GM12873 (cell line): ENCODE data around the gene SCAMP2.

ENCODE experiments used
- TF ChIP-seq, protein P1 (sequence below): IDR thresholded peaks from 2 replicates; pipeline ENCODE4 v1.5.1; 2012; ENCODE audit warnings: low read depth, mild to moderate bottlenecking, moderate library complexity, low read length, control low read depth; ENCODE audit not compliant: insufficient read depth; ENCODE audit errors: missing control alignments

The SCAMP2 gene

DNA sequence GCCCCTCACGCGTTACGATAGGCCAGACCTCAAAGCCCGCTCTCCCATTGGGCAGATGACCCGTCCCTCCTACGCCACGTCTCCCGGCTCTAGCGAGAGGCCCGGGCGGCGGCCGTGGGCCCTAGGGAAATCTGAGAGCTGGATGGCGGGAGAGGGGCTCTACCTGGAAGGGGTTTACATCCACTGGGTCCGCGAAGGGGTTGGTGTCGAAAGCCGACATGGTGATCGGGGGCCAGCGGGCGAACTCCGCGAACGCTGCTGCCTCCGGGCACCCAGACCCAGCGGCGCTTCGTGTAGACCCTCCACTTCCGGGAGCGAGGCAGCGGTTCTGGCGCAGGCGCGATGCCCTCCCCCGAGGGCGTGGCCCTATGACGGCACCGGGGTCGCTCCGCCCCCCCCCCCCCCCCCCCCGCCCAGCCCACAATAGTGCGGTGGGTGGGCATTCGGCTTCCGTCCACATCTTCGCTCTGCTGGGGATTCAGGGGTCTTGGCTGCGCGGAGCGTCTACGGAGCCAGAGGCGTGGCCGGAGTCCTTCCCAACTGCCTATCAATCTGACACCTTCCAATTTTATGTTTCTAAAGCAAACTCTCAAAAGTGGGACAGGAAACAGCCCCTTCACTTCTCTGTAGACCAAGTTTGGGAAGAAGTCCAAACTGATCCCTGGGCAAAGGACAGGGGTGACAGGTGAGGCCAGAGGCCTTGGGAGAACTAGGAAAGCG lies at the start of gene SCAMP2:
SCAMP2 (minus strand) TSS at position 330 of the 720 bp plus-strand sequence; CDS start at position 220, 110 bp downstream.
- TF ChIP-seq, protein P1, sequence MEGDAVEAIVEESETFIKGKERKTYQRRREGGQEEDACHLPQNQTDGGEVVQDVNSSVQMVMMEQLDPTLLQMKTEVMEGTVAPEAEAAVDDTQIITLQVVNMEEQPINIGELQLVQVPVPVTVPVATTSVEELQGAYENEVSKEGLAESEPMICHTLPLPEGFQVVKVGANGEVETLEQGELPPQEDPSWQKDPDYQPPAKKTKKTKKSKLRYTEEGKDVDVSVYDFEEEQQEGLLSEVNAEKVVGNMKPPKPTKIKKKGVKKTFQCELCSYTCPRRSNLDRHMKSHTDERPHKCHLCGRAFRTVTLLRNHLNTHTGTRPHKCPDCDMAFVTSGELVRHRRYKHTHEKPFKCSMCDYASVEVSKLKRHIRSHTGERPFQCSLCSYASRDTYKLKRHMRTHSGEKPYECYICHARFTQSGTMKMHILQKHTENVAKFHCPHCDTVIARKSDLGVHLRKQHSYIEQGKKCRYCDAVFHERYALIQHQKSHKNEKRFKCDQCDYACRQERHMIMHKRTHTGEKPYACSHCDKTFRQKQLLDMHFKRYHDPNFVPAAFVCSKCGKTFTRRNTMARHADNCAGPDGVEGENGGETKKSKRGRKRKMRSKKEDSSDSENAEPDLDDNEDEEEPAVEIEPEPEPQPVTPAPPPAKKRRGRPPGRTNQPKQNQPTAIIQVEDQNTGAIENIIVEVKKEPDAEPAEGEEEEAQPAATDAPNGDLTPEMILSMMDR: no peak

GRCh38 chr15:74920456-74920855 lies 47.3 kb upstream of the SCAMP2 start:
- TF ChIP-seq, protein P1: no peak

GRCh38 chr15:74917676-74918075 lies 44.5 kb upstream of the SCAMP2 start:
- TF ChIP-seq, protein P1: no peak

DNA sequence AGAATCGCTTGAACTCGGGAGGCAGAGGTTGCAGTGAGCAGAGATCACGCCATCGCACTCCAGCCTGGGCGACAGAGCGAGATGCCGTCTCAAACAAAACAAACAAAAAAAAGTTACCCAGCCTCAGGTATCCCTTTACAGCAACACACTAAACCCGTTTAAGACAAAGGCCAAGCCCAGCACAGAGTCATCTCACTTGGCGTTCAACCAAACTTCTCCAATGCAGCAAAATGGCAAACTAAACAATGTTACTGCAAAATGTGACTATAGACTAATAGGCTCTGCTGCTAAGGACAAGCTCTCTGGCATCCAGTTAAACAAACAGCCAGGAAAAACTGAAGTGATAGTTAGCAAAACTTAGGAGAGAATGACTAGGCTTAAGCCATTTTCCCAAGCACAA lies 39.9 kb upstream of the SCAMP2 start:
- TF ChIP-seq, protein P1: no peak

DNA sequence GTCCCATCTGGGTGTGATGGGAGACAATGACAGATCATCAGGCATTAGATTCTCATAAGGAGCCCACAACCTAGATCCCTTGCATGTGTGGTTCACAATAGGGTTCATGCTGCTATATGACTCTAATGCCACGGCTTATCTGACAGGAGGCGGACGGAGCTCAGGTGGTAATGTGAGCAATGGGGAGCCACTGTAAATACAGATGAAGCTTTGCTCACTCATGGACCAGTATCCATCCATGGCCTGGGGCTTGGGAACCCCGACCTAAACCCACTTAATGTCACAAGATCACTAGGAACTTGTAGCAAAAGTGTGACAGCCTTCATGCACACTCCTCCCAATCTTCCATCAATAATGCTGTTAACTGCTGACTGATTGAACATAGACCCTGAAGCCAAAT lies 35.5 kb upstream of the SCAMP2 start:
- TF ChIP-seq, protein P1: no peak

DNA sequence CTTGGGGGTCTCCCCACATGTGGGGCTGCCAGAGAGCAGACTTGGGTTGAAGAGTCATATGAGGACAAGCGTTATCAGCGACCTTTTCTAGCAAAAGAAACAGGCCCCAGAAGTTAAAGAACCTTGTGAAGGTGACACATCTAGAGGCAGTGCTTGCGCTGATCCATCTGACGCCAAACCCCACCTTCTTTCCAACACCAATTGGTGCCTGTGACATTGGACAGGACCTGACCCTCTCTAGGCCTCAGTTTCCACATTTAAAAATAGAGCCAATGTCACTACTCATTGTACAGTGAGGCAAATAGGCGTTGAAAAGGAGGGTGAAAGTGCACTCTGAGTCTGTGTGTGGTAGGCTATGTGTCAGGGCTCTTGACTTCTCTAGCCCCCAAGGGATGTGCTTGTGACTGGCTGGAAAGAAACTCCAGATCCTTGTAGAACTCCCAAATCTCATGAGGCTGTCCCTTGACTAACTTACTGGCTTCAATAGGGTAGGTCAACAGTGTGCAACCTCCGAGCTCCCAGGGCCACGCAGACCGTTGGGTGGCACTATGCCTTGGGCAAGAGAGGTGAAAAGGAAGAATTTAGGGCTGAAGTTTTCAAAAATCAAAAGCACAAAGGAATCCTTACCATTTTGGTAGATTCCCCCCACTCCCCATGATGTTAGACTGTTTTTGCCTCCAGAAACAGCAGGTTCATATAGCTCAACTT lies 34.2 kb upstream of the SCAMP2 start:
- TF ChIP-seq, protein P1: no peak

DNA sequence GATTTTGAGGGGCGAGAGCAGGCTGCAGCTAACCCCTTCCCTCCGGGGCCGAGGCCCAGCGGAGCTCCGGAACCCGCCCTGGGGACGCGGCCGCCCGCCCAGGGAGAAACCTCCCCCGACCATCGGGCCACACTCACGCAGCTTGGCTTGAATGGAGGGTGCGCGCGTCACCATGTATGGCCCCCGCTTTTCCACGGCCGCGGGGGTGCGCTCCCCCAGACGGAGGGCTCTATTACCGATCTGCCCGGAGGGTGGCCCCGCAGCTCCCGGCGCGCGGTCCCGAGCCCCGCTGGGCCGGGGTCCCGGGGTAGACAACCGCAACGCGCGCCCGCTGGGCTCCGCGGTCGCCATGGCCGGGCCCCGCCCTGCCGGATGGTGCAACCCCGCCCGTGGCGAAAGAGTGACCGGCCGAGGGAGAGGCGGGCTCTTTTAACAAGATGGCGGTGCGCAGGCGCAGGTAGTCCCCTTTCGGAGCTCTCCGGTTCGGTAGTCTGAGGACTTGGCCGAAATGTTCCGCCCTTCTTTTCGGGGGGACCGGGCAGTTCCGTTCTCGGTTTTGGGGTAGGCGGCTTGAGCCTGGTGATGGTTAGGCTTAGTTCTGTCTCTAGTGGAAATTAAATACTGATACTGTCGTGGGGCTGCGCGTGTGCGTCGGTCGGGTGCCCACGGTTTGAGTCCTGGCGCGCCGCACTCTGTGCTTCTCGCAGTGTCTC lies 33.4 kb upstream of the SCAMP2 start, which contains the start of gene FAM219B:
FAM219B (minus strand) TSS at position 402 of the 713 bp plus-strand sequence; CDS start at position 351, 51 bp downstream.
- TF ChIP-seq, protein P1: no peak
